GM18873 (cell line): ENCODE results near the gene CGN.

ENCODE experiments used
- ATAC-seq: cut with Tn5 transposase; IDR thresholded peaks from one replicate; pipeline ENCODE4 v1.9.1; 2021; ENCODE audit warnings: mild to moderate bottlenecking, moderate library complexity, moderate number of reproducible peaks; ENCODE audit not compliant: unreplicated experiment, low FRiP score

Gene CGN

DNA sequence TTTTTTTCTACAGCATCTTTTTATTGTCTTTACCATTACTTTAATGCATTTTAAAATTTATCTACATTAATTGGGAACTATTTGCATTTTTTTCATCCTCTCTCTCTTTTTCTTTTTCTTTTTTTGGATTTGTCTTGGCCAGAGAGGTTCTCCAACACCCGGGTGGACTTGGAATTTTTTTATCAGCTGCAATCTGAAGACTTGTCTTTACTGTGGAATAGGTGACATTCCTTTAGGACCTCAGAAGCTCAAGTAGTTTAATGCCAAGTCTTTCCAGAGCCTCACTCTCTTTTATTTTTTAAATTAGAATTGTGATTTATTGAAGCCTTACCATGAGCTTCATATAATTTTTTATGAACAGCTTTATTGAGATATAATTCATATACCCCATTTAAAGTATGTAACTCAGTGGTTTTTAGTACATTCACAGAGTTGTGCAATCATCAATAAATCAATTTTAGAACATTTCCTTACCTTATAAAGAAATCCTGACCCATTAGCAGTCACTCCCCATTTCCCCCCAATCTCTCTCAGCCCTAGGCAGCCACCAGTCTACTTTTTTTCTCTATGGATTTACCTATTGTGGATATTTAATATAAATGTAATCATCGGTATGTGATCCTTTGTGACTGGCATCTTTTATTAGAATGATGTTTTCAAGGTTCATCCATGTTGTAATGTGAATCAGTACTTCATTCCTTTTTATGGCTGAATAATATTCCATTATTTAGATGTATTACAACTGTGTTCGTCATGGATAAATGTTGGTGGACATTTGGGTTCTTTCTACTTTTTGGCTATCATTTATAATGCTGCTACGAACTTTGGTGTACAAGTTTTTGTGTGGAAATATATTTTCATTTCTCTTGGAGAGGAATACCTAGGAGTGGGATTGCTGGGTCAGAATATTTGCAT, 35.1 kb downstream of the CGN start:
- no peak for ATAC-seq

DNA sequence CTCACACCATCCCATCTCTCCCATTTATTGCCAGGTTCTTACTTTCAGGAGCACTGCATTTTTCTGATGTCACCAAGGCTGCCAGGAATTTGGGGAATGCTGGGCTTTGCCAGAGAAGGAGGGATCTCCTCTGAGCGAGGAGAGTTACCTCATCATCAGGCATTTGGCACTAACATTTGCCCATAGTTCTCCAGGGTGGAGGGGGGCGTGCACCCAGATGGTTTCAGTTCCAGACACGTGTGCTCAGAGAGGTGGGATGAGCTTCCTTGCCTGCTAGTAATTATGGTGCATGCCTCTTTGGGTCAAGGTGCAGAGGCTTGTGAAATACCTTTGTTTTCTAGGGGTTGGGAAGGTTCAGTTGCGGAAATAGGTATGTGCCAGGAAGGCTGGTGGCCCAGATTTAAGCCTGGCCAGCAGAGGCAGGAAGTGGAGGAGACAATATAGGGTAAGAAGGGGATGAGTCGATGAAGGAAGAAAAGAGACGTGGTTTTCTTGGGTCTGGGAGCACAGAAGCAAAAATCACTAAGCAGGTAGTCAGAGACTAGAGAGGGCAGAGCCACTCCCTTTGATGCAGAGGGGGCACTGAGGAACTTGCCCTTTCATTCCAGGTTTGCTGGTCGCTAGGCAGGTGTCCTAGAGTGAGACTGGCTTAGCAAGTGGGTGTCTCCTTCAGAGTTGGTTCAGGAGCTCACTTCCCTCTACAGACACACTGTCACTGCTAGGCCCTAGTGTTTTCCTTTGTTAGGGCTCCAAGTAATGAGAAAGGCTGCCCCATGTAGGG, 36.1 kb downstream of the CGN start:
- ATAC-seq: no peak

DNA sequence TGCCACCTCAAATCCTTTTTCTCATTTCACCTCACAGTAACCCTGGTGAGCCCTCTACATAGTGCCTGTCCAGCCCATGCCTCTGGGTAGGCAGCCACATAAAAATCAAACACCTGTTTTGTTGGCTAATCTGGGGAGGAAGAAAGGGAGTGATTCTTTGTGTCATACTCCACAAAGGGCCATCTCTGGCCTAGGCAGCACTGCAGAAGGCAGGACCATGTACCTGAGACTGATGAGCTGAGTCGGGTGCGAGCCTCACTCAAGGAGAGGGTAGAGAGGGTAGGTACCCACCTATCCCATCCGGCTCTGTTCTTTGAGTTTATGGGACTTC, 36.7 kb downstream of the CGN start:
- no peak for ATAC-seq

DNA sequence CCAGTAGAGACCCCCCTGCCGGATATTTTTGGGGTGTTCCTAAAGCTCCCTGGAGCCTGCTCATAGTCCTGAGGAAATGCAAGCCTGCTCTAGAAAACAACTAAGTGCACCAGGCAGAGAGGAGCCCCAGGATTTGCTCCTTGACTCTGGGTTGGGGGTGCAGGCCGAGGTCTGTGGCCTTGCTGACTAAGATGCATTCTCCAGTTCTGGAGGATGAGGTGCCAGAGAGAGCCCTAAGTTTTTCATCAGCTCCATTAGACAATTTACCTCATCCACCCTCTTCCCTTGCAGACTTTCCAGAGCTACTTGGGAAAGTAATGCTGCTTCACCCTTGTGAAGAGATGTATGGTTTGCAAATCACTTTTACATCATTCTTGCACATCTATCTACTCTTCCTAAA, 38.0 kb downstream of the CGN start:
- no peak for ATAC-seq

DNA sequence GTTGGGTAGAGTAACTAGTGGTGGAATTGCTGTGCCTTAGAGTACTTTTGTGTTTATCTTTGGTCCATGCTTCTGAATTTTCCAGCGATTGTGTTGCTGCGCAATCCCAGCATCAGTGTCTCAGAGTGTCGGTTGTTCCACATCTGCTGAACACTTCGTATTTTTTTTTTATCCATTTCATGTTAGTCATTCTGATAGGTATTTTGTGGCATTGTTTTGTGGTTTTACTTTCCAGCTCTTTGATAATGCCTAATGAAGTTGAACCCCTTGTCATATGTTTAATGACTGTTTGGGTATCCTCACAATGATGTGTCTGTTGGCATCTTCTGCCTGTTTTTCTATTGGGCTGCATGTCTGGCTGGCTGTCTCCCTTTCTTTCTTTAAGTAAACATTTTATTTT, 42.5 kb downstream of the CGN start:
- no peak for ATAC-seq

DNA sequence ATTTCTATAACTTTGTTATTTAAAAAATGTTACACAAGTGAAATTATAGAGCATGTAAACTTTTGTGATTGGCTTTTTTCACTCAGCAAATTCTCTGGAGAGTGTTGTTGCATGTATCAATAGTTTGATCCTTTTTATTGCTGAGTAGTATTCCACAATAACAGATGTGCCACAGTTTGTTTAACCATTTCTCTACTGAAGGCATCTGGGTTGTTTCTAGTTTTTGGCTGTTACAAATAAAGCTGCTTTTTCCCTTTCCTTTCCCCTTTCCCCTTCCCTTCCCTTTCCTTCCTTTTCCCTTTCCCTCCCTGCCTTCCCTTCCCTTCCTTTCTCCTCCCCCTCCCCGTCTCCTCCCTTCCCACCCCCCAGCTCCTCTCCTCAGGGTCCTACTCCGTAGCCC, 44.9 kb downstream of the CGN start:
- no peak for ATAC-seq

DNA sequence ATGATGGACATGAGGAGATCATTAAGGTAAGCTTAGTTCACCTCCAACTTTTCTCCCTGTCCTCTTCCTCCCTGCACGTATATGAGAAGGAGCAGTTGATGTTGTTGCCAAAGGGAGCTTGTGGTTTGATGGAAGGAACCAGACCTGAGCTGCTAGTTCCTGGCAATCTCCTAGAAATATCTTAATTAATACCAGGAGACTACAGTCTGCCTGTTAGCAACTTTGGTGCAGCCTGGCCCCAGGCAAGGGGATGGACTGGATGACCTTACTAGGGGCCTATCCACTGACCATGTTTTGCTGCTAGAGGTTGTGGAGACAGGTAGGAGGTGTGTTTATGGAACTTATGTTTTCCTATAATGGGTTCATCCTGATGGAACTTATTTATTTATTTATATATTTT, 51.5 kb downstream of the CGN start:
- no peak for ATAC-seq

DNA sequence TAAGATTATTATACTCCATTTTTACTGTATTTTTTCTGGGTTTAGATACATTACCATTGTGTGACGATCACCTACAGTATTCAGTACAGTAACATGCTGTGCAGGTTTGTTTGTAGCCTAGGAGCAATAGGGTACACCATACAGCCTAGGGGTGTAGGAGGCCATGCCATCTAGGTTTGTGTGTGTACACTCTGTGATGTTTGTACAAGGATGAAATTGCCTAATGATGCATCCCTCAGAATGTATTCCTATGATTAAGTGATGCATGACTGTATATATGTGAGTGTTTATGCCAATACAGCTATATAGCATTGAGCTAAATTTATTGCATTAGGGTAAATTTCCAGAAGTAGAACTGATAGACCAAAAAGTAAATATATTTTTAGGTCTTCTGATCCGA, 52.2 kb downstream of the CGN start:
- ATAC-seq: no peak

DNA sequence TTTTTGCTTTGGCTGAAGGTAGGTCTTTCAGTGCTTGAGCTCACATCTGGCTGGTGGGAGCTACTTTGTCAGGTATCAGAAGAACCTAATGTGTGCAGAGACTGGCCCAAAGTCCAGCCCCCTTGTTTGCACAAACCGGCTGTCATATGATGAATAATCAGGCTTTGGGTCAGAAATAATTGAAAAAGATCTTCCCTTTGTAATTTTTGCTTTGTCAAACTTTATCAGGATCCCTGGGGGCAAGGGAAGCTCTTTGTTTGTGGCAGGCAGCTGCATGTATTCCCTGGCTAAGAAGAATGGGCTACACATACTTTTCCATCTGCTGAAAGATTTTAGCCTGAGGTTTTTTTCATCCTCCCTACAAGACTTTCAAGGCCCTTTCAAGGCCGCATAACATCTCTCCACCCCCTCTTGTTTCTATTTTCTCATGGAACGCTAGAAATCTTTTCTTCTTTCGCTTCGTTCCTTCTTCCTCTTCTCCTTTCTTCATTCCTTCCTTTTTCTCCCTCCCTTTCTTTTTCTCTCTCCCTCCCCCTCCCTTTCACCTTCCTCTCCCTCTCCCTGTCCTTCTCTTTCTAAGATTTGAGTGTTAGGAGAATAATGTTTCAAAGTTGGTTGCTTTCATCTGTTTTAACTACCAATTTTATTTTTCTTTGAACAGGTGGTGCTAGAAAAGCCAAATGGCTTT, 54.5 kb downstream of the CGN start:
- ATAC-seq: no peak

DNA sequence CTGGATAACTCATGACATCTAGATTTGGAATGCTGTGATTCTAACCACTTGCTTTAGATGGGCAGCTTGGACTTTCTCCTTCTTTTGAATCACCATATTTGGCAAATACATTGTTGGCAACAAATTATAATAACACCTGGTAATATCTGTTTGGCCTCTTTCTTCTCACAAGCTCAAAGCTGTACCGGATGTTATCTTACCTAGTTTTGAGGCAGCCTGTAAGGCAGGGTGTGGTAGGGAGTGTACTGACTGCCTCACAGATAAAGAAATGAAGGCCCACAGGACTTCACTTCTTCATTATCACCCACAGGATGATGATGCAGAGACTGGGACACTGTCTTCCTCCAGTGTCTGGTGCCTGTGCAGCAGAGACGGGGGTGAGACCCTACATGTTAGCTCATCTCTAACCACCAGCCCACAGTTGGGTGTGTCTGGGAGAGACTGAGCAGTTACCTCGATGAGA, 57.5 kb downstream of the CGN start:
- ATAC-seq: no peak

DNA sequence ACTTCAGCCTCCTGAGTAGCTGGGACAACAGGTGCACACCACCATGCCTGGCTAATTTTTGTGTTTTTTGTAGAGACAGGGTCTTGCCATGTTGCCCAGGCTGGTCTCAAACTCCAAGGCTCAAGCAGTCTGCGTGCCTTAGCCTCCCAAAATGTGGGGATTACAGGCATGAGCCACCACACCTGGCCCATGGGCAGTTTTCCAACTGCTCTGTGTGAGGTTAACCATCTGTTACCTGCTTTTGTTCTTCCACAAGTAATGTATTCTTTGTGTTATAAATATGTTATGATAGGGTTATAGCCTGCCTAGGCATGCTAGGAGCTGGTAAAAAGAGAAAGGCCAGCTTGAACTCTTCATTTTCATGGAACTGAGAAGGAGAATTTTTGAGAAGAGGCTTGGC, 59.6 kb downstream of the CGN start:
- ATAC-seq: no peak

DNA sequence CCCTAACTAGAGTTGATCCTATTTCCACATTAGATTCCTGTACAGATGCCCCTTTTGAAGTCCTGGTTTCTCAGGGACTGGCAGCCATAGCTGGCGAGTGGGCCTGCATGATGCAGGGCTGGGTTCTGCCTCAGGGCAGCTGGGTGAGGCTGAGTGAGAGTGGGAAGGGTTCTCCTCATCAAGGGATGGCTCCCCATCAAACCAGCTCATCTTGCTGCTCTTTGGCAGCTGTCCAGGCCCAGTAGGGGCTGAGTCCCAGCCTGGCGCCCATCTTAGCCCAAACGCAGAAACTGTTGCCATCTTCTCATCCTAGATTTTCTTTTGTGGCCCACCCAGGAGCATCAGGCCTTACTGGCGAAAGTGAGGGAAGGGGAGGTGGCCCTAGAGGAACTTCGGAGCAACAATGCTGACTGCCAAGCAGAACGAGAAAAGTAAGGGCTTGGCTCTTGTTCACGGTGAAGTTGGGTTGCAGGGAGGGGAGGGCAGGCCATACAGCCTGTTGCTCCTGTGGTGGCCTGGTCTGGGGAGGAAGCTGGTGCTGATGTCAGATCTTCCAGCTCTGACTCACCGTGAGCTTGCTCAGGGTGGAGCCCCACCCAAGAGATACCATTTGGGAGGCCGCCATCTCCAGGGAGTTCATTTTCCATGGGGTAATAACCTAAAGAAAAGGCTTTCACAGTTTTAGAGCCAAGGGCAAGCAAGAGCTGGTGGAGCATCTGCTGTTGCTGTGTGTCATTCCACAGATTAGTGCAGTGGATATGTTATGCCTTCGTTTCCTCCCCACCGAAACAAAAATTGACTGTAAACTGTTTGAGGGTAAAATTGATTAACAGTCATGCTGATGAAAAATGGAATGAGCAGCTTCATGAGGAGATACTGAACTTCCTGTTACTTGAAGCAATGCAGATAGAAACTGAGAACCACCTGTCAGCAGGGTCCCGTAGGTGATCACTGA, 63.7 kb downstream of the CGN start:
- ATAC-seq: no peak

DNA sequence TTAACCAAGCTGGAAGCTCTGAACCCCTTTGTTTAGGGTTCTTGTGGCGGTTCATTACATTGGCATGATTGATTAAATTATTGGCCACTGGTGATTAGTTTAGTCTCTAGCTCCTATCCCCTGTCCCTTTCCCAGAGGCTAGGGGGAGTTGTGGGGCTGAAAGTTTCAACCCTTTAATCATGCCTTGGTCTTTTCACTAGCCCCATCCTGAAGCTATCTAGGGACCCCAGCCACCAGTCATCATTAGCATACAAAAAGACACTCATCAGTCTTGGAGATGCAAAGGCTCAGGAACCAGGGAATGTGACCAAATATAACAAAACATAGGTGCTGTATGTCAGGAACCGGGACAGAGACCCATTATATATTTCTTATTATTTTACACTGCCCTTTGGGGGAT, 66.0 kb downstream of the CGN start:
- no peak for ATAC-seq

DNA sequence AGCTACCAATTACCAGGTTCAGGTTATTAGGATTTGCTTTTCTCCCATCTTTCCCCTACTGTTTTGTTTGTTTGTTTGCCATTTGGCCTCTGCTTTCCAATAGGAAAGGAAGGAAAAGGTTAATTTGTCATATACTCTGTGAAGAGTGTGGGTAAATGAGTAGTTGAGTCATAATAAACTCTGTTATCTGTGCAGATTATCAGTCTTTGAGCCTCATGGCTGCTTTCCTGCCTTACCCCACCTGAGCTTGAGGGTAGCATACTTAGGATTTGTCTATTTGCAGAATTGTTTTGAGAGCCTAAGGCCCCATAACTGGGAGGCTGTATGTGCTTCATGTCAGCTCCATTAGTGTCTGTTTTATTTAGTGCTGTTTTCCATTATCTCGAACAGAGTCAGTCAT, 67.8 kb downstream of the CGN start:
- no peak for ATAC-seq

DNA sequence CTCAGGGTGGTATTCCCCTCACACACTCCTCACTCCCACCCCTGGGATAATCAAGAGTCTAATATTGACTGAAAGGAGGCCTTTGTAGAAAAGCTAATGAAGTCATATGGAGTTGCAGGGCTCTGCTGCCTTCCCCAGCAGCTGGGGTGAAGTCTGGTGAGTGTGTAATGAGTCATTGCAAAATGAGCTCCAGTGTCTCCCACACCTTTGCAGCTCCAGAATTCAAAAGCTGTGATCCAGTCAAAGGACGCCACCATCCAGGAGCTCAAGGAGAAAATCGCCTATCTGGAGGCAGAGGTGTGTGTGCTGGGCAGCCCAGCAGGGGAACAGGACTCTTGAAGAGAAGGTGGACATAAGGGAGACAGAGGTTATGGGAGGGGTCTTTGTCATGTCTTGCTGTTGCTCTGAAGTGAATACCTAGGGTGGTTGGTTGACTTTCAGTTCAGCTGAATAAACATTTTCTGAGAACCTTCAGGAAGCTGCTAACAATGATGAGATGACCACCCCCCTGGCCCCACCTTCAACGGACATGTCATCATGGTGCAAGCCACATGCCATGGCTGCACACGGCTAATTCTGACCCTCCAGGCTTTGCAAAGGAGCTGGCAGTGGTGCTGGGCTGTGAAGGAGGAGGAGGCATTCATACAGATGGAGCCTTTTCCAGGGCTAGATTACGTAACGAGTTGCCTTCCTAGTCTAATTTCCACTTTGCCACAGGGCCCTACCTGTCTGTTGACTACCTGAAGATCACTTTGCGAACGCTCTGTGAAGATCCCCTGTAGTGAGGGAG, 68.4 kb downstream of the CGN start:
- no peak for ATAC-seq

DNA sequence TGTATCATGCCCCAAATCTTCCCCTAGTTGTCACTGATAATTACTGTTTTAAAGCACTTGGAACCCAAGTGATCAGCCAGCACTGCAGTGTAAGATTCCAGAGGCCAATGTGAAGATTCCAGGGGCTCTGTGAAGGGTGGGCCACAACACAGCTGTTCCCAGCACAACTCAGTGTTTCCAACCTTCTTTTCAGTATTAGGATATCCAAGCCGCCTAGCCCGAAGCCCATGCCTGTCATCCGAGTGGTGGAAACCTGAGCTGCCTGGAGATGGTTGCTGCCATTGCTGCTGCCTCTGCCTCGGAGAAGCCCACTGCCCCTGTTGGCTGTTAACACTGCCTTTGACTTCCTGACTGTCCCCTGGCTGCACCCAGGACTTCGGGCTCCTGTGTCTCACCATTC, 70.3 kb downstream of the CGN start:
- no peak for ATAC-seq

DNA sequence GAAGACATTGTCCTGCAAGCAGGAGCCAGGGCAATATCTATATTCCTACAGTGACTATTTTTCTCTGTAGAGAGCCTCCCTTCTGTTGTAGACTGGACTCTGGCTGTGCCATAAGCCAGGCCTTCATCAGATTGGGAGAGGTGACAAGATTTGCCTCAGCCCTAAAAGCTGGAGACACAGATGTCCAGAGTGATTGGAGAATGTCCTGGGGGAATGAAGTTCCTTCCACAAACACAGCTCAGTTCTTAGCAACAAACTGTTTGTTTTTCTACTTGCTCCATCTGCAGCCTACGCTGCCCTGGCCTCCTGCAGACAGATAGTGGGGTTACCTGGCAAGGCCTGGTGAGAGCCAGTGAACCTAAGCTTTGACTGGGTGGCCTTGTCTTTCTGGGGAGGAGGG, 70.7 kb downstream of the CGN start:
- ATAC-seq: no peak

DNA sequence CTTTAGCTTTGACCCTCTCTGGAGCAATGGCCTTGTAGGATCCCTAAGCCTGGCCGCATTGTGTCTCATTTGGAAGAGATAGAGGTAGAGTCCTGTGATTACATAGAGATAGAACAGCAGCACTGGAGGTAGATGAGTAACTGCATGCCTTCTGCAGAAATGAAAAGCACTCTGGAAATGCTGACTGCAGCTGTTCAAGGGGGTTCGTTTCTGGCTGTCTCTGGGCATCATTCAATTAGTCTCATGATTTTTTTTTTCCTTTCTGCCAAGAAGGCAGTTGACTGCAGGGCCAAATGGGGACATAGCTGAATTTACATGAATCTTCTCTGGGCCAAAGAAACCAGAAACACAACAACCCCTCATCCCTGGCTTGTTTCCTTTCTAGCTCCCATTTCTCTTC, 72.6 kb downstream of the CGN start:
- ATAC-seq: no peak

DNA sequence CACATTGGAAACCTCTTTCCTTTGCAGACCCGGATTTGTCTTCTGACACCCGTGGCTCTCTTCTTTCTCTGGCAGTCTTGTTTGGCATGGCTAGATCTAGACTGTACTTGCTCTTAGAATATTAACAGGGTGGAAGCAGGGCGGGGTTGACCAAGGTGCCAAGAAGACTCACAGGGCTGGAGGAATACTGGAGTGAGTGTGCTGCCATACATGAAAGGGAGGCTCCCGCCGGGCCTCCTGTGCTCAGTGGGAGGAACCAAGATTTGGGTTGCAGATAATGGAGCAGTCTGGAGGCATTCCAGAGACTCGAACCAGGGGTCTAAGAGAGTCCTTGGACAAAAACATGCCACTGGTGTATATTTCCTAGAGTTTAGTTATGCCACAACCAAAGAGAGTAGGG, 73.1 kb downstream of the CGN start:
- ATAC-seq: no peak
